ENCODE data around the gene KANK2. TPM values are rescaled to one million over a fixed set of nuclear protein-coding genes. Genes with fewer than 3 reads are reported as not detected.

KANK2 gene
- total and polyA plus RNA-seq, 2 of the 13 experiments (the other 11 are each of a cell fraction or from before 2014, with no cell fraction given): 5.7 to 12.9 TPM

GRCh38 chr19:11197291-11198174 is at the start of gene KANK2 (continued):
- peak; percentile 19; the same call in 1 of the 2 replicates for TF ChIP-seq ZNF556 (CRISPR knock-in tag; IDR thresholded peaks at IDR 0.05; ENCODE audit: borderline replicate concordance)
- TF ChIP-seq FOXO1 (CRISPR knock-in tag; IDR thresholded peaks at IDR 0.05): 0 out of 2 replicates have a peak, but pooled peaks have one; percentile 32
- TF ChIP-seq MAX (IDR thresholded peaks at IDR 0.05): peak; percentile 71
- peak; percentile 44; the same call in 1 of the 2 replicates for TF ChIP-seq ZNF768 (CRISPR knock-in tag; IDR thresholded peaks at IDR 0.05)
- TF ChIP-seq ZBTB26 (CRISPR knock-in tag; IDR thresholded peaks at IDR 0.05; ENCODE audit: borderline replicate concordance): 0 out of 2 replicates have a peak, but pooled peaks have one; percentile 55
- TF ChIP-seq ZNF318 (CRISPR knock-in tag; IDR thresholded peaks at IDR 0.05): no peak
- TF ChIP-seq FOXP4 (CRISPR knock-in tag; IDR thresholded peaks at IDR 0.05): peak; percentile 8; the same call in 1 of the 2 replicates
- TF ChIP-seq ZNF143 (CRISPR knock-in tag; IDR thresholded peaks at IDR 0.05): no peak
- no peak for TF ChIP-seq FOXM1 (CRISPR knock-in tag; IDR thresholded peaks at IDR 0.05)
- peak; percentile 41; the same call in 1 of the 2 replicates for TF ChIP-seq ARID4A (CRISPR knock-in tag; IDR thresholded peaks at IDR 0.05; ENCODE audit: borderline replicate concordance)
- no peak for TF ChIP-seq ESRRA (CRISPR knock-in tag; IDR thresholded peaks at IDR 0.05; ENCODE audit: low read depth)

All from HepG2 (cell line).